ENCODE data around the gene ZBTB7B.
A peak's percentile ranks its signal among the peaks of the same experiment; 100 is the strongest.

Gene ZBTB7B

DNA sequence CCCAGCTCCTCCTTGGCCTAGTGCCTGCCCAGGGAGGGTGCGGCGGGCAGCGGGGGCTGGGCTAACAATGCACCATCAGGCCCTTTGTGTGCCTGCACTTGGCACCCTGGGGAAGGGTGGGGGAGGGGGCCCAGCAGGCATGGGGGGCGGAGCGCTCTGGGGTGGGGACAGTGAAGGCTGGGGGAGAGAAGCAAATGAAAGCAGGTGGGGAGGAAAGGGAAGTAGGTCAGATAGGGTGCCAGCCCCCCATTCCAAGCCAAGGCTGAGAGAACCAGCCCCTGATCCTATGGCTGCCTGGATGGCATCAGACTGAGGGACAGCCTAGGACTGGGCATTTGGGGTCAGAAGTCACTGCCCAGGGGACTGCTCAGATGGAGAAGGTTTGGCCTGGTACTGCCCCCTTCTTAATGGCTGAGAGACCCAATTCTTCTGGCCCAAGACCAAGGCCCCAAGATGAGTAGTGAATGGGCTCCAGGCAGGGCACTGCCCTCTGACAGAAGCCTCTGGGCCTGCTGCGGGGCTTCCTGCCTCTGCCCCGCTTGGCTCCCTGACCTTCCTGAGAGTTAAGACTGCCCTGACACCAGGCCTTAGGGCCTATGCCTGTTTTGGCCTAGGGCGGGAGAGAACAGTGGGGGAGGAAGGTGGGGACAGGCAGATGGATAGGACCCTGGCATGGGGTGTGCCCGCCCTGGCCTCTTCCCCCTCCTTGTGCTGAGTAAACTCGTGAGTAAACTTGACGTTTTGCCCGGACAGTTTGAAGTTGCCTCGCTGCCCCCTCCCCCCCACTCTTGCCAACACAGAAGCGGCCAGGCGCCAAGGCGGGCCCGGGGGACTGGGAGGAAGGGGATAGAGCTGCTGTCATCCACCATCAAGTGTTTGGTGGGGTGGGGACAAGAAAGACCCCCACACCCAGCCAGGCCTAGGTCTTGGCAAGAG, 2.7 kb downstream of the ZBTB7B start:
- DNase-seq, result no peak

DNA sequence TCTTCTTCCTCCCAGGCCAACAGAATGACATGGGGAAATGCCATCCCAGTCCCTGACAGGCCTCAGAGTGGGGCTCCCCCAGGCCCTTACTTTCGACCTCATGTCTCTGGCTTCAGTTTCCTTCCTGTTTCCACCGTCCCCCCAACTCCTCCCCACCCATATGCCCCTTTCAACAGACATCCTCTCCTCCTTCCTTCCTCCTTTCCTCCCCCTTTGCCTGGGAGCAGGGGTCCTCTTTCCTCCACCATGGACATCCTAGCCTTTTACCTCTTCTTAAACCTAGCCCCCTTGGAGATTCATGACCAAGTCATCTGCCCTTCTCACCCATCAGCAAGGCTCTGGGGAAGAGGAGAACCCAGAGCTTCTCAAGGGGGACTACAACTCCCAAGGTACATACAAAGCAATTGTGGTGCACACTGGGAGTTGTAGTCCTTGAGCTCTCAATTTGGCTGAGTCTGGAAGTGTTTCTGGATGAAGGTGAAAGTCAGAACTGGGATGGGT, 4.0 kb downstream of the ZBTB7B start:
- no peak for DNase-seq

DNA sequence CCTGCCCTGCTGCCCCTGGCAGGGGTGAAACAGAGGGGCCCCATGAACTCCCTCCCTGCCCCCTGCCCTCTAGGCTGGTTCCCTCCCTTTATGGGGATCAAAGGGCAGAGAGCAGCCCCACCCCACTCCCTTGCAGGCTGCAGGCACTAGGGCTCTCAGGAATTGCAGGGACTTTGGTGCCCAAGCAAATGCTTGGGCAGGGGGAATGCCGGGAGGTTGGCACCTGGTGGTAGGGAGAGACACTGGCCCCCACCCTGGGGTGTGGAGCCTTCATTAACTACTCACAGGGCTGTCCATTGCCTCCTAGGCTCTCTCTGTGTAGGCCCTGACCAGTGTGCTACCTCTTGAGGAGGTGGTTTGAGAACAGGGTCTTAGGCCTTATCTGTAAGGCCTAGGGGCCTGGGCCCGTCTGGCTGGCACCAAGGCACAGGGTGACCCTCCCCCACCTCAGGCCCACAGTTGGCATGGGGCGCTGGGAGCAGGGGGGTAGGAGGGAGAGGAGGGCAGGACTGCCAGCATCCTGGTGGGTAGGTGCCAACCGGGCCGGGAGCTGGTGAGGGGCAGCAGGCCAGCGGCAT, 4.7 kb downstream of the ZBTB7B start:
- DNase-seq, result no peak

DNA sequence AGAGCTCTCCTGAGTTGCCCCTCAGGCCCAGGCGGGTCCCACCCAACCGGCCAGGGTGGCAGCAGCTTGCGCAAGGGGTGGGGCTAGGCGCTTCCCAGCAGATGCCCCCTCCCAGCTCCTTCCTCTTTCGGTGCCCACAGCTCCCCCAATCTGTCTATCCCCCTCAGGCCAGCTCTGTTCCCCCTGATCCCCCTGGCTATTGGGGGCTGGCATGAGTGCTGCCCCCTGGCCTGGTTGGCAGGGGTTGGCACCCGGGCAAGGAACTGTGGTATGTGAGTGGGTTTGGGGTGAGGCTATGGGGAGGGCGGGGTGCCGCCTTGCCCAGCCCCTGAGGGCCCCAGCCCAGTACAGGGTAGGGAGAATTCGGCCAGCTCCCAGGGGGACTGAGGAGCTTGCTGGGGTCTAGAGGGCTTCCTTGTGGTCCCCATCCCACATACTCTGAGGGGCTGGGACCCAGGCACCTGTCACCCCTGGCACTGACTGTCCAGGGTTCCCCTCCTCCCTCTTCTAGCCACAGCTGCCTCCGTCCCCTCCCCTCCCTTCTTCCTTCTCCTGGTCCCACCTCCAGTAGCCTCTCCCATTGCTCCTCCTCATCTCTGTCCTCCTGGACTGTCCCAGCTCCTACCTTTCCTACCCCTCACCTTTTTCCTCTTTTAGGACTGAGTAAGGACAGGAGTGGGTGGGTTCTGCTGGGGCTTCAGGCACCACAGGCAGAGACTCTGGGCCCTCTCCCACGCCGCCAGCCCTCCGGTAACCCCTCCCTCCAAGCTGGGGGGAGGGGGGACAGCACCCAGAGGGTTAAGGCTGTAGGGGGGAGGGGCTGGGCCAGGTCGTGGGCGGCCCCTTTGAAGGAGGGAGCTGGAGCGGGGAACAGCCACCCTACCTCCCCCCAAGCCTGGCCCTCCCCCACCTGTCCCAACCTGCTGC, 5.7 kb downstream of the ZBTB7B start:
- no peak for DNase-seq

DNA sequence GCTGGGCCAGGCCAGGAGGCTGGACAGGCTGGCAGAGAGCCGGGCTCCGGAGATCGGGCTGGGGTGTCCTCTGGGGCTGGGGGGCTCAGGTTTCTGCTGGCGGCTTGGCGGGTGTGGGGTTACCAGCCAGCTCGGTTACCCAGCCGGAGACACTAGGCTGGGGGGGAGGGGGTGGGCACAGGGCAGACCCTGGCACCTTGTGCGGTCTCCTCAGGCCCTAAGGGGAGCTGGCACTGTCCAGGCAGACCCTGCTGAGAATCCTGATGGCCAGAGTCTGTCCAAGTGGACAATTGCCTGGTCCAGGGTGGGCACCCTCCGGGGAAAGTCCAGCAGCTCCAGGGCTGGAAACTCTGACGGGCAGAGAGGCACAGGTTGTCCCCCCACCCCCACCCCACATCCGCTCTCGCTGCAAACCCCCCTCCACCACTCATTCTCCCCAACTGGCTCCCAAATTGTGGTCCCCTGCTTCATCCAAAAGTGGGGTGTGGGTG, 6.7 kb downstream of the ZBTB7B start:
- DNase-seq, result no peak

DNA sequence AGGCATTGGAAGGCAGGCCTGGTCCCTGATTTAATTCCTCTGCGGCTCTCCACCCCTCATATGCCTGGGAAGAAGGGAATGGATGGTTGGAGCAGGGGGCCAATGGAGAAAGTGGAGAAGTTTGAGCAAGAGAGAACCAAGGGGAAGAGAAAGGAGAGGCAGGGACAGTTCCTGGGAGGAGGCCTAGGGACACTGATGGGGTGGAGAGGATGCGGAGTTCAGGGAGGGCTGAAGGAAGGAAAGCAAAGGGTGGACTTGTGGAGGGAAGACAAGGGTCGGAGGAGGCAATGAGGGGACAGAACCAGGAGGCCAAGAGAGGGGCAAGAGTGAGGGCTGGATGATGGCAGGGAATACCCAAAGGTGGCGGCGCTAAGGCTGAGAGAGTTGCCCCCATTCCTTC, 7.1 kb downstream of the ZBTB7B start:
- DNase-seq, result no peak

DNA sequence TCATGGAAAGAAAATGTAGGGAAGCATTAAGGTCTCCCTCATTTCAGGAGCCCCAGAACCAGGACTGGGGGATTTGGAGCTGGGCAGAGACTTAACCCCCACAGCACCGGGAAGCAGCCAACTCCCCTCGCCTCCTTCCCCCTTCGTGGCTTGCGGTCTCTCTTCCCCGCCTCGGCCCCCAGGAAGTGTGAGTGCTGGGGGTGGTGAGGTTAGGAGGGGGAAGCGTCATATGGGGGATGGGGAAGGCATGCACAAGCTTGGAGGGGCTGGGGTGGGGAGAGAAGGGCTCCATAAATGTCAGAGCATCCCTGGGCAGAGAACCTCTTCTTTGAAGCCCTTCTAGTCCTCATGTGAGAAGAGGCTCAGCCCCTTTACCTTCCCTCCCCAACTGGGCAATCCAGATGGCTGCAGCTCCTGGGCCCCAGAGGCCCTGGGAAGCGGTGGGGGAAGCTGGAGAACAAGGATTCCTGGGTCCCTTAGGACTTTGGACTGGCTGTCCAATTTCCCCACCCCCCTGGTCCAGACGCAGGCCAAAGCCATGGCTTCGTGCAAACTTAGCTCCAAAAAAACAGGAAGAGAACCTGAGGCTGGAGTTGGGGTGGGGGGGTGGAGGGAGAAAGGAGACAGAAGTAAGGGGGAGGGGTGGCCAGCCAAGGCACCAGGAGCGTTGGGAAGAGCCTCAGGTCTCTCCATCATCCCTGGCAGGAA, 7.8 kb downstream of the ZBTB7B start:
- no peak for DNase-seq

DNA sequence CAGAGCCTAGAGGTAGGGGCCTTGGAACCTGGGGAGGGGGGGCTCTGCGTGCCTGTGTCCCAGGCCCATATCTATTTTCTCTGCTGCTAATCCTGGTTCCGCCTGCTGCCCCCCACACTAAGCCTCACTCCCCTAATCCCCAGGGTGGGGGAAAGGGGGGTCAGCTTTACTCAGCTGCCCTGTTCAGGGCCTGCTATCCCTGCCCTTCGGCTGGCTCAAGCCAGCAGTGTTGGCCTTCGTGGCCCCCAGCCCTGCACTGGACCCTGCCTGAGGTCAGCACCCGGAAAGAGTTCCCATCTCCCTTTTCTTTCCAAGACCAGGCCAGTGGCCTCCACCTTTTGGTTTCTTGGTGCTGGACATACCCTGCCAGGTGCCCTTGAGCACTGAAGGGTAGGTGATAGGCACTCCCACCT, 8.4 kb downstream of the ZBTB7B start:
- no peak for DNase-seq

DNA sequence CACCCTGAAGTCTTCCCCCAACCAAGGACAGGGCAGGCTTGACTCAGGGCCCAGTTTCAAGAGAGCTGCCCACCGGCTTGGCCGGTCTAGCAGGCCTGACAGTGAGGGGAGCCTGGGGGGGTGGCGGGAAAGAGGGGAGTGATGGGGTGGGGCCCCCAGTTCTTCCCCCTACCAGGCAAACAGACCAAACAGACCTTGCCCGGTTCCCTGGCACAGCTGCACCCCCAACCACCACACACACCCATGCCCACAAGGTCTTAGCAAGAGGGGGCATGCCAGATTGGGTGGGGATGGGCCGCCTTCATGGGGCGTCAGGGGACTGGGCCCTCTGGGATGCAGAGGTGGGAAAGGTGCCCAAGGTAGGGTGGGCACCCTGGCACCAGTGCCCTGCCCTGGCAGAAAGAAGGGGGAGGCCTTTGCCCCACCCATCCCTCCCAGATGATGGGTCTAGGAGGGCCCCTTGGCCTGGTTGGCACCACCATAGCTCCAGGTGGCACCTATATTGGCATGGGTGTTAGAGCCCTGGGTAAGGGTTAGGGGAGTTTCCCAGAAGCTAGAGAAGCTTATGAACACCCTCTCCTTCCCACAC, 8.9 kb downstream of the ZBTB7B start:
- DNase-seq, result no peak

DNA sequence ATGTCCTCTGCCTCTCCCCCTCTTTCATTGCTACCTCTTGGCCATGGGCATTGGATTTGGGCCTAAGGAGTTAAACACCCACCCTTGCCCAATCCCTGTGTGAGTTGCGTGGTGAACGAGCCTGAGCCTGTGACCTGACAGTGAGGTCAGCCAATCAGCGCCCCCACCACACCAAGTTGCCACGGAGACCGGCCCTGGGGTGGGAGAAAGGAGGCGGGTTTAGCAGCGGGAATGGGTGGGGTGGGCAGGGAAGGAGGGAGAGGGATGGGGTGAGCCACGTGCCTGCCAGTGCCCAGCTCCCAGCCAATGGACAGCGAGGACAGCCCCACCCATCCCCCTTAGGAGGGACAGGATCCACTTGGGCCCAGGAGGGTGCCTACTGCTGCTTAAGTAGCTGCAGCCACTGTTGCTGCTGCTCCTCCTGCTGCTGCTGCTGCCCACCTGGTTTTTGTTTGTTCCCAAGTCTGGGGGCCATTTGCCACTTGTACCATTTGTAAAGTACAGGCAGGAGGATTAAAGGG, 9.5 kb downstream of the ZBTB7B start:
- DNase-seq, result no peak

DNA sequence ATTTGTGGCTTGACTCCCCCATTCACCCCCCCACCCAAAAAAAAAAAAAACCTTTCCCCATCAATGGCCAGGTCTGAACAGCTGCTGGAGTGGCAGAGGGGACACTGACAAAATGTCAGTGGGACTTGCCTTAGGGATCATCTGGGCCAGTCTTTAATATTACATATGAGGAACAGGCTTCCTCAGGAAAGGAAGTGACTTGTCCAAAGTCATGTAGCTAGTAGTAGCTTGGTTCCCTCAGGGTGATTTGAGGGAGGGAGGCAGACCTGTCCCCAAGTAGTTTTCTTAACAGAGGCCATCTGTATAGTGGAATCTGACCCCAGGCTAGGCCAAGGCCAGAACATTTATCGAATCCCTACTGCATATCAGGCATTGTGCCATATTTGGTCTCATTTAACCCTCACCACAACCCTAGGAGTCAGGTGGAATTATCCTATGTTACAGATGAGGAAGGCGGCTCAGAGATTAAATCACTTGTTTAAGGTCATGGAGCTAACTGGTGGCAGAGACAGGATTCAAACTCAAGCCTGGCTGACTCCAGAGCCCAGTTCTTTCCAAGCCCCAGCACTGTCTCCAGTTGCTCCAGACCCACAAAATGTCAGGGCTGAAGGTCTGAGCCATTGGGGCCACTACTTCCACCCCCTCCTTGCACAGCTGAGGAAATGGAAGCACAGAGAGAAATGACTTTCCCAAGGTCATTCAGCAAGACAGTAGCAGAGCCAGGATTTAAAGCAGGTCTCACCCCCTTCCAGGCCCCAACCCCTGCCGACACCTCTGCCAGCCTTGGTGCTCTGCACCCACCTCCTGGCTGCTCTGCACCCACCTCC, 10.4 kb downstream of the ZBTB7B start:
- no peak for DNase-seq

DNA sequence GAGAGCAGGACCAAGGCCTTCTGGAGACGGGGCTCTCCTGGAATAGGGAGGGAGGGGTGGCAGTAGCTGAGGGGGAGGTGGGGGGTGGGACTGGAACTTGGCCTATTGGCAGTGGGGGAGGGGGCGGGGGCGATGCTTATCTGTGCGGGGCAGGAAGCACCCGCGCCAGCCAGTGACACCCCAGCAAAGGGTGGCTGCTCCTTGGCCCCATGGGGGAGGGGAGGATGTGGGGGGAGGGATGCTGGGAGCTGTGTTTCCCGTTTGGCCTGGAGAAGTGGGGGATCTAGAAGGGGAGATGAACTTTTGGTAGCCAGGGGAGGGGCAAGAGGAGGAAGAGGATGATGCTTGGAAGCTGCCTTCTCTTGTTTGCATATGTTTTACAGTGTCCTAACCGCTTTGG, 11.0 kb downstream of the ZBTB7B start:
- DNase-seq, result no peak

DNA sequence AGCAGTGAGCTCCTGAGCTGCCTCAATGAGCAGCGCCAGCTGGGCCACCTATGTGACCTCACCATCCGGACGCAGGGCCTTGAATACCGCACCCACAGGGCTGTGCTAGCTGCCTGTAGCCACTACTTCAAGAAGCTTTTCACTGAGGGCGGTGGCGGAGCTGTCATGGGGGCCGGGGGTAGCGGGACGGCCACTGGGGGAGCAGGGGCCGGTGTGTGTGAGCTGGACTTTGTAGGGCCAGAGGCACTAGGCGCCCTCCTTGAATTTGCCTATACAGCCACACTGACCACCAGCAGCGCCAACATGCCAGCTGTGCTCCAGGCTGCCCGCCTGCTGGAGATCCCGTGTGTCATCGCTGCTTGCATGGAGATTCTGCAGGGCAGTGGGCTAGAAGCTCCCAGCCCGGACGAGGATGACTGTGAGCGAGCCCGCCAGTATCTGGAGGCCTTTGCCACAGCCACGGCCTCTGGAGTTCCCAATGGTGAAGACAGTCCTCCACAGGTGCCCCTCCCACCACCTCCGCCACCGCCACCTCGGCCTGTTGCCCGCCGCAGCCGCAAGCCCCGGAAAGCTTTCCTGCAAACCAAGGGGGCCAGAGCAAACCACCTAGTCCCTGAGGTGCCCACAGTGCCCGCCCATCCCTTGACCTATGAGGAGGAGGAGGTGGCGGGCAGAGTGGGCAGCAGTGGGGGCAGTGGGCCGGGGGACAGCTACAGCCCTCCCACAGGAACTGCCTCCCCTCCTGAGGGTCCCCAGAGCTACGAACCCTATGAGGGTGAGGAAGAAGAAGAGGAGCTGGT, 12.3 kb downstream of the ZBTB7B start:
- DNase-seq, result no peak

DNA sequence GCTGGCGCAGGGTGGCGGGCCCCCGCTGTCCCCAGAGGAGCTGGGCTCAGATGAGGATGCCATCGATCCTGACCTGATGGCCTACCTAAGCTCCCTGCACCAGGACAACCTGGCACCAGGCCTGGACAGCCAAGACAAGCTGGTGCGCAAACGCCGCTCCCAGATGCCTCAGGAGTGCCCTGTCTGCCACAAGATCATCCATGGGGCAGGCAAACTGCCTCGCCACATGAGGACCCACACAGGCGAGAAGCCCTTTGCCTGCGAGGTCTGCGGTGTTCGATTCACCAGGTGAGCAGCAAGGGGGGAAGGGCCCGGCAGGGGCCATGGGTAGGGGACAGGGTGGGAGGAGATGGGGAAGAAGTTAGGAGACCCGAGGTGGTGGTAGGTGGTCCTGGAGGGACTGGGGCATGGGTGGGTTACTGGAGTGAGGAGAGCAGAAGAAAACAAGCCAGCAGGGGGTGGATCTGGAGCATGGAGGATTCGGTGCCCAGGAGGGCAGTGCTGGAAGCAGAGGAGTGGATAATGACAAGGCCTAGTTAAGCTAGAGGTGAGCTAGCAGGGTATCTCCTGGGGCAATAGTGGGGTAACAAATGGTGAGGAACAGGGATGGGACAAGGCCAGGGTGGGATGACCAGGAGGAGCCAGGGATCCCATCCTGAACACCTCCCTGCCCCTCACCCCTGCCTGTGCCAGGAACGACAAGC, 13.1 kb downstream of the ZBTB7B start:
- DNase-seq, result no peak

DNA sequence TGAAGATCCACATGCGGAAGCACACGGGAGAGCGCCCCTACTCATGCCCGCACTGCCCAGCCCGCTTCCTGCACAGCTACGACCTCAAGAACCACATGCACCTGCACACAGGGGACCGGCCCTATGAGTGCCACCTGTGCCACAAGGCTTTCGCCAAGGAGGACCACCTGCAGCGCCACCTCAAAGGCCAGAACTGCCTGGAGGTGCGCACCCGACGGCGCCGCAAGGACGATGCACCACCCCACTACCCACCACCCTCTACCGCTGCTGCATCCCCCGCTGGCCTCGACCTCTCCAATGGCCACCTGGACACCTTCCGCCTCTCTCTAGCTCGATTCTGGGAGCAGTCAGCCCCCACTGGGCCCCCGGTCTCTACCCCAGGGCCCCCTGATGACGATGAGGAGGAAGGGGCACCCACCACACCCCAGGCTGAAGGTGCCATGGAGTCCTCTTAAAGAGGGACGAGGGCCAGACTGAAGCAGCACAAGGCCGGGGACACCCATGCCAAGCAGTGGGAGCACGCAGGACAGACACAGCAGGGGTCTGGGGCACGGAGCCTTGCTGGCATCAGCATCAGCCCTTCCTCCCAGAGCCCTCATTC, 13.7 kb downstream of the ZBTB7B start:
- DNase-seq, result no peak

DNA sequence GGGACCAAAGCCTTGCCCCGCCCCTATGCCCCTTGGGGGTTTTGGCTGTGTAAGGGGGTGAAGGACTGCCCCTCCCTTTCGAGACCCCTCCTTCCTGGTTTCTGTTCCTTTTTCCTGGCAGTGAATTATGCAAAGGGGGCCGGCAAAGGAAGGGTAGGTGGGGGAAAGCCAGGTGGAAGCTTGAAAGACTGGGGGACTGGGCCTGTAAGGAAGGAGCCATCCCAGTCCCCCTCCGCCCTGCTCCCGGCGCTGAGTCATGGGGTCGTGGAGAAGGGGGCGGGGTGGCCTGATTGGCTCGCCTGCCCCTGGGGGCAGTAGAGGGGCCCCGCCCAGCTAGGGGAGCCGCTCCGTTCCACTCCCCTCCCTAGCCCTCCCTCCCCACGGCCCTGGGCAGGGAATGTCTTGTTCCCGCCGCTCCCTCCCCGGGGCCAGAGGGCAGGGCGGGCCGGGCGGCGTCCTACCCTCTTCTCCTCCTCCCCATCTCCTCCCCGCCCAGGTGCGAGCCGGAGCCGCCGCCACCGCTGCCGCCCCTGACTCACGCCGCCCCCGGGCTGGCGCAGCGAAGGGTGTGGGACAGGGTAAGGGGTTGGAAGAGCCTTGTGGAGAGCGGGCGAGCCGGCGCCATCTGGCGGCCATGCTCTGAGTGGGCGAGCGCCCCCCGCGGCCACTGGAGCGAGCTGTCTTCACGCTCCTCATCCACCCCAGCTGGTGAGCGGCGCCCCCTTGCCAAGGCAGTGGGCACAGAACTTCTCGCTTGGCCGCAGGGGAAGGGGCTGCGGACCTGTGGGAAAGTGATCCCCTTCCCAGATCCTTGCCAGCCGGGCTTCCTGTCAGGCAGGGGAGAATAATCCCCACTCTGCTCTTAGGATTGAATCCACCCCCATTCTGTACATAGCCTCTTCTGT, 14.7 kb downstream of the ZBTB7B start:
- DNase-seq, result peak; percentile 93

DNA sequence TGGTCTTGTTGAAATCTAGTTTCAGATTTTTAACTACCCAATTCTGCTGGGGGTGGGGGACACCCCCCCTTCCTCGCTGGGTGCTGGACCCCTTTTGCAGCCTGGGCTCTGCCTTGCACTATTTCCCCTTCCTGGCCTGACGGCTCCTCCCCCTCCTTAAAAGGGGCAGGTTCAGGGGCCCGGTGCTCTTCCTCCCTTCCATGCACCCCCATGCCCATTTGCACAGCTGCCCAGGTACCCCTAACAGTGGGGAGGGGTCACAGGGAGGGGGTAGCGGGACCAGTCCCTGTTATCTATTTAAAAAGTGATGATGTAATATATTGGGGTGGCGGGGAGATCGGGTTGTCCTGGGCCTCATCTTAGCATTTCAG, 15.3 kb downstream of the ZBTB7B start:
- DNase-seq, result no peak

Data from right forelimb (tissue), 1 donor.